H1 (cell line): ENCODE results near the gene EXOSC7. TPM values are rescaled to one million over a fixed set of nuclear protein-coding genes. Genes with fewer than 3 reads are reported as not detected.

Source experiments
- CHD1 ChIP-seq: IDR thresholded peaks from 2 replicates; pipeline ENCODE4 v1.6.1; 2012; ENCODE audit warnings: low read depth, low read length, improper control_type of control experiment
- EZH2 ChIP-seq: fragments of 200-600 bp; sonication (generic); IDR thresholded peaks from 2 replicates; pipeline ENCODE4 v1.7.1; 2012; ENCODE audit warnings: low read depth, mild to moderate bottlenecking, moderate library complexity, low read length, inconsistent platforms; ENCODE audit not compliant: severe bottlenecking
- RAD21 ChIP-seq, 2 experiments: IDR thresholded peaks in 1 of 2; conservative IDR thresholded peaks in 1 of 2; 2 replicates each; pipeline ENCODE4 v1.6.1; 2011; ENCODE audit warnings: low read depth in 2 of 2, low read length in 2 of 2, improper control_type of control experiment in 1 of 2, inconsistent platforms in 1 of 2, mild to moderate bottlenecking in 1 of 2, moderate library complexity in 1 of 2
- SP1 ChIP-seq: IDR thresholded peaks from 2 replicates; pipeline ENCODE4 v1.6.1; 2011; ENCODE audit warnings: low read depth, low read length
- USF2 ChIP-seq: IDR thresholded peaks from 2 replicates; pipeline ENCODE4 v1.6.1; 2011; ENCODE audit warnings: low read length, improper control_type of control experiment
- polyA plus RNA-seq, 7 experiments: library from polyadenylated mRNA; depleted of rRNA in 3 of 7; stranded (reverse) in 5 of 7; unstranded in 2 of 7; fragments of >200 nt in 5 of 7; fragments of 200-250 nt in 2 of 7; gene quantifications; 1 replicate in 5 of 7; 2 replicates in 1 of 7; 4 replicates in 1 of 7; pipeline versions ENCODE4 v1.2.1 to v1.2.3, GENCODE V29; 2011 to 2013; ENCODE audit warnings: missing spikeins in 2 of 7, mixed read lengths in 2 of 7
- total RNA-seq: library from RNA; stranded (reverse); fragmentation: NEBNext Ultra II Directional; extraction: Animal tissue kit (Norgen Biotek cat#: 25700); gene quantifications from 2 replicates; pipeline ENCODE4 v1.2.1, GENCODE V29; 2021
- TF ChIP-seq, protein P1 (sequence below): fragments of 300-600 bp; sonication (generic); IDR thresholded peaks from 2 replicates; pipeline ENCODE4 v1.7.1; 2012; ENCODE audit warnings: low read length, moderate library complexity, mild to moderate bottlenecking, inconsistent platforms; ENCODE audit not compliant: insufficient replicate concordance

EXOSC7 gene
- total and polyA plus RNA-seq, 2 of the 8 experiments (the other 6 are each of a cell fraction or from before 2014, with no cell fraction given): 92.7 to 94.5 TPM

DNA sequence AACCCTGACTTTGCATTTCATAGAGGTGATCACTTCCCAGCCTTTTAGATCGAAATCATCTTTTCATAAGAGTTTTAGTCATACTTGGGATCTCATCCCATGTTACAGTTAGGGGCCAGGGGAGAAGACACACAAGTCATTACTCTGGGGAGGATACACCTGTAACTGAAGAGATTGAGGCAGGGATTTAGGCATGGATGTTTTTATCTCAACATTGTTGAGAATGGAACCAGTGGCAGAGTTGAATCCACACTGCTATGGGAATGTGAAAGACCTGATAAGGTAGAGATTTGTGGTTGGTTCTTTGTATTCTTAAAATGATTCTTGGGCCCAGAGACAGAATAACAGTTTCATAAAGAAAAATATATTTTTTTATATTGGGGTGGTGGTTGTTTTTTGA lies 33.8 kb downstream of the EXOSC7 start (continued):
- TF ChIP-seq, protein P1, sequence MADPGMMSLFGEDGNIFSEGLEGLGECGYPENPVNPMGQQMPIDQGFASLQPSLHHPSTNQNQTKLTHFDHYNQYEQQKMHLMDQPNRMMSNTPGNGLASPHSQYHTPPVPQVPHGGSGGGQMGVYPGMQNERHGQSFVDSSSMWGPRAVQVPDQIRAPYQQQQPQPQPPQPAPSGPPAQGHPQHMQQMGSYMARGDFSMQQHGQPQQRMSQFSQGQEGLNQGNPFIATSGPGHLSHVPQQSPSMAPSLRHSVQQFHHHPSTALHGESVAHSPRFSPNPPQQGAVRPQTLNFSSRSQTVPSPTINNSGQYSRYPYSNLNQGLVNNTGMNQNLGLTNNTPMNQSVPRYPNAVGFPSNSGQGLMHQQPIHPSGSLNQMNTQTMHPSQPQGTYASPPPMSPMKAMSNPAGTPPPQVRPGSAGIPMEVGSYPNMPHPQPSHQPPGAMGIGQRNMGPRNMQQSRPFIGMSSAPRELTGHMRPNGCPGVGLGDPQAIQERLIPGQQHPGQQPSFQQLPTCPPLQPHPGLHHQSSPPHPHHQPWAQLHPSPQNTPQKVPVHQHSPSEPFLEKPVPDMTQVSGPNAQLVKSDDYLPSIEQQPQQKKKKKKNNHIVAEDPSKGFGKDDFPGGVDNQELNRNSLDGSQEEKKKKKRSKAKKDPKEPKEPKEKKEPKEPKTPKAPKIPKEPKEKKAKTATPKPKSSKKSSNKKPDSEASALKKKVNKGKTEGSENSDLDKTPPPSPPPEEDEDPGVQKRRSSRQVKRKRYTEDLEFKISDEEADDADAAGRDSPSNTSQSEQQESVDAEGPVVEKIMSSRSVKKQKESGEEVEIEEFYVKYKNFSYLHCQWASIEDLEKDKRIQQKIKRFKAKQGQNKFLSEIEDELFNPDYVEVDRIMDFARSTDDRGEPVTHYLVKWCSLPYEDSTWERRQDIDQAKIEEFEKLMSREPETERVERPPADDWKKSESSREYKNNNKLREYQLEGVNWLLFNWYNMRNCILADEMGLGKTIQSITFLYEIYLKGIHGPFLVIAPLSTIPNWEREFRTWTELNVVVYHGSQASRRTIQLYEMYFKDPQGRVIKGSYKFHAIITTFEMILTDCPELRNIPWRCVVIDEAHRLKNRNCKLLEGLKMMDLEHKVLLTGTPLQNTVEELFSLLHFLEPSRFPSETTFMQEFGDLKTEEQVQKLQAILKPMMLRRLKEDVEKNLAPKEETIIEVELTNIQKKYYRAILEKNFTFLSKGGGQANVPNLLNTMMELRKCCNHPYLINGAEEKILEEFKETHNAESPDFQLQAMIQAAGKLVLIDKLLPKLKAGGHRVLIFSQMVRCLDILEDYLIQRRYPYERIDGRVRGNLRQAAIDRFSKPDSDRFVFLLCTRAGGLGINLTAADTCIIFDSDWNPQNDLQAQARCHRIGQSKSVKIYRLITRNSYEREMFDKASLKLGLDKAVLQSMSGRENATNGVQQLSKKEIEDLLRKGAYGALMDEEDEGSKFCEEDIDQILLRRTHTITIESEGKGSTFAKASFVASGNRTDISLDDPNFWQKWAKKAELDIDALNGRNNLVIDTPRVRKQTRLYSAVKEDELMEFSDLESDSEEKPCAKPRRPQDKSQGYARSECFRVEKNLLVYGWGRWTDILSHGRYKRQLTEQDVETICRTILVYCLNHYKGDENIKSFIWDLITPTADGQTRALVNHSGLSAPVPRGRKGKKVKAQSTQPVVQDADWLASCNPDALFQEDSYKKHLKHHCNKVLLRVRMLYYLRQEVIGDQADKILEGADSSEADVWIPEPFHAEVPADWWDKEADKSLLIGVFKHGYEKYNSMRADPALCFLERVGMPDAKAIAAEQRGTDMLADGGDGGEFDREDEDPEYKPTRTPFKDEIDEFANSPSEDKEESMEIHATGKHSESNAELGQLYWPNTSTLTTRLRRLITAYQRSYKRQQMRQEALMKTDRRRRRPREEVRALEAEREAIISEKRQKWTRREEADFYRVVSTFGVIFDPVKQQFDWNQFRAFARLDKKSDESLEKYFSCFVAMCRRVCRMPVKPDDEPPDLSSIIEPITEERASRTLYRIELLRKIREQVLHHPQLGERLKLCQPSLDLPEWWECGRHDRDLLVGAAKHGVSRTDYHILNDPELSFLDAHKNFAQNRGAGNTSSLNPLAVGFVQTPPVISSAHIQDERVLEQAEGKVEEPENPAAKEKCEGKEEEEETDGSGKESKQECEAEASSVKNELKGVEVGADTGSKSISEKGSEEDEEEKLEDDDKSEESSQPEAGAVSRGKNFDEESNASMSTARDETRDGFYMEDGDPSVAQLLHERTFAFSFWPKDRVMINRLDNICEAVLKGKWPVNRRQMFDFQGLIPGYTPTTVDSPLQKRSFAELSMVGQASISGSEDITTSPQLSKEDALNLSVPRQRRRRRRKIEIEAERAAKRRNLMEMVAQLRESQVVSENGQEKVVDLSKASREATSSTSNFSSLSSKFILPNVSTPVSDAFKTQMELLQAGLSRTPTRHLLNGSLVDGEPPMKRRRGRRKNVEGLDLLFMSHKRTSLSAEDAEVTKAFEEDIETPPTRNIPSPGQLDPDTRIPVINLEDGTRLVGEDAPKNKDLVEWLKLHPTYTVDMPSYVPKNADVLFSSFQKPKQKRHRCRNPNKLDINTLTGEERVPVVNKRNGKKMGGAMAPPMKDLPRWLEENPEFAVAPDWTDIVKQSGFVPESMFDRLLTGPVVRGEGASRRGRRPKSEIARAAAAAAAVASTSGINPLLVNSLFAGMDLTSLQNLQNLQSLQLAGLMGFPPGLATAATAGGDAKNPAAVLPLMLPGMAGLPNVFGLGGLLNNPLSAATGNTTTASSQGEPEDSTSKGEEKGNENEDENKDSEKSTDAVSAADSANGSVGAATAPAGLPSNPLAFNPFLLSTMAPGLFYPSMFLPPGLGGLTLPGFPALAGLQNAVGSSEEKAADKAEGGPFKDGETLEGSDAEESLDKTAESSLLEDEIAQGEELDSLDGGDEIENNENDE: no peak
- TF ChIP-seq USF2: no peak
- no peak for TF ChIP-seq RAD21 (IDR thresholded peaks at IDR 0.05 in 1 of 2, conservative IDR thresholded peaks at IDR 0.05 in 1 of 2; ENCODE audit: low read depth in 2 of 2, low read length in 2 of 2)
- TF ChIP-seq CHD1: no peak
- no peak for TF ChIP-seq EZH2
- TF ChIP-seq SP1: no peak
- TF ChIP-seq, all 59 proteins: peak for 0
